Measurements from ENCODE around the gene USH1G.
"Not testable (repeated sequence)": the region's sequence is repeated elsewhere in the genome, so short reads cannot be mapped to it uniquely, and the experiment has no call there.

The USH1G gene

GRCh38 chr17:74907012-74907411 is 16.0 kb downstream of the USH1G start:
- DNase-seq (ENCODE audit: extremely low read depth in 1 of 2, low read depth in 1 of 2): no peak

- not testable (repeated sequence) for DNase-seq (ENCODE audit: extremely low read depth in 1 of 2, low read depth in 1 of 2)
These were observed 16.8 kb downstream of the USH1G start for GRCh38 chr17:74906214-74906793.

GRCh38 chr17:74904687-74905409 is 18.2 kb downstream of the USH1G start:
- DNase-seq (ENCODE audit: extremely low read depth in 1 of 2, low read depth in 1 of 2): no peak

GRCh38 chr17:74903671-74904070 is 19.4 kb downstream of the USH1G start:
- DNase-seq (ENCODE audit: extremely low read depth in 1 of 2, low read depth in 1 of 2): no peak

- no peak for DNase-seq (ENCODE audit: extremely low read depth in 1 of 2, low read depth in 1 of 2)
These were observed 20.0 kb downstream of the USH1G start for GRCh38 chr17:74903034-74903433.

- DNase-seq (ENCODE audit: extremely low read depth in 1 of 2, low read depth in 1 of 2): no peak
These were observed 21.5 kb downstream of the USH1G start for GRCh38 chr17:74901353-74902135.

GRCh38 chr17:74900208-74900607 is 22.8 kb downstream of the USH1G start:
- DNase-seq (ENCODE audit: extremely low read depth in 1 of 2, low read depth in 1 of 2): no peak

- DNase-seq (ENCODE audit: extremely low read depth in 1 of 2, low read depth in 1 of 2): no peak
These were observed 24.6 kb downstream of the USH1G start for GRCh38 chr17:74898376-74898946.

- DNase-seq (ENCODE audit: extremely low read depth in 1 of 2, low read depth in 1 of 2): no peak
These were observed 29.0 kb downstream of the USH1G start for GRCh38 chr17:74893936-74894671.

GRCh38 chr17:74892974-74893911 is 29.8 kb downstream of the USH1G start, which contains the start of gene FADS6:
Gene FADS6, minus strand, starts transcription at chr17:74893633. Its CDS starts 38 bp downstream, at chr17:74893595.
- DNase-seq (ENCODE audit: extremely low read depth in 1 of 2, low read depth in 1 of 2): no peak

- DNase-seq (ENCODE audit: extremely low read depth in 1 of 2, low read depth in 1 of 2): no peak
These were observed 30.8 kb downstream of the USH1G start for GRCh38 chr17:74892013-74892841.

- DNase-seq (ENCODE audit: extremely low read depth in 1 of 2, low read depth in 1 of 2): no peak
These were observed 32.5 kb downstream of the USH1G start for GRCh38 chr17:74890554-74890953.

GRCh38 chr17:74888469-74888868 is 34.6 kb downstream of the USH1G start:
- no peak for DNase-seq (ENCODE audit: extremely low read depth in 1 of 2, low read depth in 1 of 2)

- no peak for DNase-seq (ENCODE audit: extremely low read depth in 1 of 2, low read depth in 1 of 2)
These were observed 39.8 kb downstream of the USH1G start for GRCh38 chr17:74883241-74883745.

- no peak for DNase-seq (ENCODE audit: extremely low read depth in 1 of 2, low read depth in 1 of 2)
These were observed 40.4 kb downstream of the USH1G start for GRCh38 chr17:74882517-74883240.

- no peak for DNase-seq (ENCODE audit: extremely low read depth in 1 of 2, low read depth in 1 of 2)
These were observed 42.0 kb downstream of the USH1G start for GRCh38 chr17:74881073-74881472.

- DNase-seq (ENCODE audit: extremely low read depth in 1 of 2, low read depth in 1 of 2): no peak
These were observed 43.7 kb downstream of the USH1G start for GRCh38 chr17:74879308-74879707.

- no peak for DNase-seq (ENCODE audit: extremely low read depth in 1 of 2, low read depth in 1 of 2)
These were observed 44.4 kb downstream of the USH1G start for GRCh38 chr17:74878658-74879057.

Measured in stimulated activated CD8-positive, alpha-beta memory T cell treated with anti-CD3 and anti-CD28 coated beads, Interleukin-7, amount 100 ng/mL, for 48 hours (primary cell).